ENCODE results near the gene DEPDC1B. TPM values are rescaled to one million over a fixed set of nuclear protein-coding genes. Genes with fewer than 3 reads are reported as not detected.
"Not testable (repeated sequence)": the region's sequence is repeated elsewhere in the genome, so short reads cannot be mapped to it uniquely, and the experiment has no call there.

The DEPDC1B gene
- total RNA-seq, 2 donors from 2014 or later: 0.37 to 0.67 TPM

- DNase-seq (ENCODE audit: low spot score): no peak
- intact Hi-C loops (cut with DNase I): loop anchor here in 1 of 2 donors (10.0 kb wide), 1 partner anchor 856 kb away; no protein-coding TSS in a partner anchor
Observed at GRCh38 chr5:60670749-60671148, 29.2 kb downstream of the DEPDC1B start.

GRCh38 chr5:60668686-60669304 is 31.2 kb downstream of the DEPDC1B start:
- no peak for DNase-seq (ENCODE audit: low spot score)
- intact Hi-C loops (cut with DNase I): loop anchor here in 1 of 2 donors (10.0 kb wide), 2 partner anchors 604 to 854 kb away; no protein-coding TSS in a partner anchor

GRCh38 chr5:60651872-60652620 is 47.9 kb downstream of the DEPDC1B start:
- no peak for DNase-seq (ENCODE audit: low spot score)
- intact Hi-C loops (cut with DNase I): no loop called here

DNA sequence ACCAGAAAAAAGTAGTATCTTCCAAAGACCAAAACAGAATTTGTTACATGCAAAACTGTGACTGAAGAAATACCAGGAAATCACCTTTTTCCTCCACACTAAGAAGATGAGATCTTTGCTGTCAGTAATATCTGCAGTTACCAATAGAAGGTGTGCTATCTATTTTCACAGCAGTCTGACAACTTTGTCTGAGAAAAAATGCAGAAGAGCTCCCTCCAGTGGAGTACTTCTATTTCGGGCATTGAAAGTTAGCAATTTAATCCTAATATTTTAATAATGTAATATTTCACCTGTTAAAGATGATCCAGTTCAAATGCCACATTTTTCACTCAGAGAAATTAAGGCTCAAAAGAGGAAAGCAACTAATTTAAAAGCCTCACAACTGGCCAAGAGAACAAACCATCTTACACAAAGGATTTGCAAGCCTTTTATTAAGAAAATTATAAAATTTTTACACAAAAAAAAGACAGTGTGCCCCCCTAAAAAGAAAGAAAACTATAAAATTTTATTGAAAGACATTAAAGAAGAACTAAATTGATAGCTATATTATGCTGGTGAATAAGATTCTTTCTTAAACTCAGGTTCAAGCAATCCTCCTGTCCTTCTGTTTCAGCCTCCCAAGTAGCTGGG is 50.6 kb downstream of the DEPDC1B start:
- DNase-seq (ENCODE audit: low spot score): no peak
- intact Hi-C loops (cut with DNase I): no loop called here

DNA sequence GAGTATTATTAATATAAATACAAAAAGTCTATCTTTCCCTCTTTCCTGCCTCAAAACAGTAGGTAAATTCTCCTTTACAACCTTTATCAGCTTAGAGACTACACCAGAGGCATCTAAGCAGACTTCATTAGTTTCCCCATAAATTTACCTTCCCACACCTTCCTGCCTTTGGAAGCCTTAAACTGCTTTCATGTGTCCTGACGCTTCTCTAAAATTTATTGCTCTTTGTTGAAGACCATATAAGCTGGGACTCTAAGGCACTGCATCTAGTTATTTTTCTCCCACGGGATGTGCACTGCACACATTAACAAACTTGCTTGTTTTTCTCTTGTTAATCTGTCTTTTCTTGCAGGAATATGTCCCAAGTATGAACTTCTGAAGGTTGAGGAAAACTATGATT is 51.8 kb downstream of the DEPDC1B start:
- no peak for DNase-seq (ENCODE audit: low spot score)
- intact Hi-C loops (cut with DNase I): no loop called here

- no peak for DNase-seq (ENCODE audit: low spot score)
- intact Hi-C loops (cut with DNase I): no loop called here
Observed at GRCh38 chr5:60640901-60641300, 59.1 kb downstream of the DEPDC1B start.

DNA sequence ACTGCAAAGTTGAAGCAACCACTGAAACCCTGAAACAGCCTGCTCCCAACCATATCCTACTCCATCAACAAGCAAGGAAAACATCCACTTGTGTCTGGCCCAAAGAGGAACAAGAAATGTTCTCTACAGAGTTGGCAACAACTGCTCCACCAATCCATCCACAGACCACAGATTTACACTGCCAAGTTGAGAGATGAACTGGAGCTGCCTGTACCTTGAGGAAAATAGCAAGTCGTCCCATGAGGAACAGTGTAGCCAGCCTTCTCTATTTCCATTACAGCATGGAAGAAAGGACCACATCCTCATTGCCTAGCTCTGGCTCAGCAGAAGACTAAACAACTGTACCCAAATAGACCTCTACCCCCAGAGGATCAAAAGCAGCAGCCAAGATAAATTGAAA is 60.4 kb downstream of the DEPDC1B start:
- no peak for DNase-seq (ENCODE audit: low spot score)
- intact Hi-C loops (cut with DNase I): no loop called here

GRCh38 chr5:60638300-60638699 is 61.7 kb downstream of the DEPDC1B start:
- DNase-seq (ENCODE audit: low spot score): no peak
- intact Hi-C loops (cut with DNase I): no loop called here

DNA sequence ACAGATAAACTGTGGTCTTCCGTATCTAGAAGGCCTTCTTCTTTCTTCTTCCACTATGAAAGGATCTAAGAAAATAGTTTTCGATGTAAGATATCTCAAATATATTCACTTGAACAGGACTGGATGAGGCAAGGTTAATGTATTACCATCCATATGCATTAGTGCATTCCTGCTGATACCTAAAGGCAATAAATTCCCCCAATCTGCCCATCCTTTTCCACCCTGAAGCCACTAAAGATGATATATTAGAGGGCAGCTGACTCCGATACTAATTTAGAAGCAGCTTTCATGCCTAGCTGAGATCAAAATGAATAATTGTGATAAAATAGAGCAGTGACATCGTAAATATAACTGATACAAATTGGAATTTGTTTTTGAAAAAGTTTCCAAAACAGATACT is 63.3 kb downstream of the DEPDC1B start:
- DNase-seq (ENCODE audit: low spot score): no peak
- intact Hi-C loops (cut with DNase I): no loop called here

DNA sequence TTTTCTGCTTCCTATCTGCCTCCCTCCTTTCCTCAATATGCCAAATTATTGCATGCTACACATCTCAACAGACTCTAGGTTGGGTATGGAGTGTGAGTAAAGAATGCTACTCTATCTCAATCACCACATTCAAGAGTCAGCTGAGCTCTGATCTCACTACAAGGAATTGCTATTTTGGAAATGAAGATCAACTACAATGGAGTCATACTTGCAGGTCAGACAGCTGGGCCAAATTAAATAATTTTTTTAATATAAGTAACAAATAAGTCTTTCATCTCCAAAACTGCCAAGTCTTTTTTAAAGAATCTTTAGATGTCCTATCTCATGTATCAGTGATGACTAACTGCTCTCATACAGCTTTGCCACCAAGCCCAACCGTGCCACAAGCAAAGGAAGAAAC is 64.0 kb downstream of the DEPDC1B start:
- intact Hi-C loops (cut with DNase I): no loop called here
- no peak for DNase-seq (ENCODE audit: low spot score)

GRCh38 chr5:60634051-60634450 is 65.9 kb downstream of the DEPDC1B start:
- intact Hi-C loops (cut with DNase I): no loop called here
- no peak for DNase-seq (ENCODE audit: low spot score)

DNA sequence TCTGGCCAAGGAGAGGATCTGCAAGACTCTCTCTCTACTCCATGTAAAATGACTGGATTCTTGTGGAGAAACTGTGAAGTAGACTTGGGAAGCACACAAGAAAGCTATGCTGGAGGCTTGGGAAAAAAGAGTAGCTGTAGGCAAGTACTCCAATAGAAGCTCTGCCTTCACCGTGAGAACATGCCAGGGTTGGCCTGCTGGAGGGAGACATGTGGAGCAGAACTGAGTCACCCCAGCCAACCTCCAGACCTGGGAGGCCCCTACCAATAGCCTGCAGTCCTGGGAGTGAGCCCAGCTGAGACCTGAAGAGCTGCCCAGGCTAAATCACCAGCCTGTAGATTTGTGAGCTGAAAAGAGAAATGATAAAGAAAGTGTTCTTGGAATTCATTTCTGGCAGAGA is 66.6 kb downstream of the DEPDC1B start:
- intact Hi-C loops (cut with DNase I): no loop called here
- DNase-seq (ENCODE audit: low spot score): no peak

DNA sequence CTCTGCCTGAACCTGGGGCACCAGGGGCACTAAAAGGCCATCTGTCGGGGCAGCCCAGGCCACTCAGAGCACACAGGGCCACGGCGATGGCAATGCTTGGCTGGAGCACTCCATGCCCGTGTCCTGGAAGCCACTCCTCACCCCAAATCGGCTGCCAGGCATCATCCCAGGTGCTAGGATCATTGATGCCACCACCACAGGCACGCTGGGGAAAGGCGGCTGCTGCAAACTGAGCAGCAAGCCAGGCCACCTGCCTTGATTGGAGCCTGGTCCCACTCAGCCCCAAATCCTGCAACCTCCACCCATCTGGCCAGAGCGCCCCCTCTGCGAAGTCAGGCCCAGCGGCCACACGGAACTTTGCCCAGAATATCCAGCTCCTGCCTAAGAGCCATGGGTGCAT is 67.8 kb downstream of the DEPDC1B start:
- DNase-seq (ENCODE audit: low spot score): no peak
- intact Hi-C loops (cut with DNase I): no loop called here

DNA sequence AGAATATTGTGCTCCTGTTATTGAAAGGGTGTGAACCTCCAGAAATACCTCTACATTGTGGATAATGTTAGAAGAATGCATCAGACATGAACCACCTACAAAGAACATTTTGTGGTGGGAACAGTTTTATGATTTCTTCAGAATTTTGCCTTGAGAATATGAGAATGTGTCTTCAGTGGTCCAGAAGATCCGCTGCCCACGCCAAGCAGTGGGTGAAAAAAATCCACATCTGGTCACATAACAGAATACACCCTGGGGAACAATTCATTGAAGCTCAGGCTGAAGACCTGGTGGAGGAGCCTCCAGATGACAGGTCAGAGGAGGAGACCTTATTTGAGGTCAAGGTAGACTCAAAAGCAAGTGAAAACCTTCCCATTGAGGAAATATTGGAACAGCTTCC is 69.1 kb downstream of the DEPDC1B start:
- intact Hi-C loops (cut with DNase I): no loop called here
- no peak for DNase-seq (ENCODE audit: low spot score)

- intact Hi-C loops (cut with DNase I): no loop called here
- DNase-seq (ENCODE audit: low spot score): no peak
Observed at GRCh38 chr5:60630179-60630578, 69.8 kb downstream of the DEPDC1B start.

- DNase-seq (ENCODE audit: low spot score); intact Hi-C loops (cut with DNase I): not testable (repeated sequence)
Observed at GRCh38 chr5:60624875-60625274, 75.1 kb downstream of the DEPDC1B start.

DNA sequence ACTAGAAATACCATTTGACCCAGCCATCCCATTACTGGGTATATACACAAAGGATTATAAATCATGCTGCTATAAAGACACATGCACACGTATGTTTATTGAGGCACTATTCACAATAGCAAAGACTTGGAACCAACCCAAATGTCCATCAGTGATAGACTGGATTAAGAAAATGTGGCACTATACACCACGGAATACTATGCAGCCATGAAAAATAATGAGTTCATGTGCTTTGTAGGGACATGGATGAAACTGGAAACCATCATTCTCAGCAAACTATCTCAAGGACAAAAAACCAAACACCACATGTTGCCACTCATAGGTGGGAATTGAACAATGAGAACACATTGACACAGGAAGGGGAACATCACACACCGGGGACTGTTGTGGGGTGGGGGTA is 79.2 kb downstream of the DEPDC1B start:
- DNase-seq (ENCODE audit: low spot score); intact Hi-C loops (cut with DNase I): not testable (repeated sequence)

DNA sequence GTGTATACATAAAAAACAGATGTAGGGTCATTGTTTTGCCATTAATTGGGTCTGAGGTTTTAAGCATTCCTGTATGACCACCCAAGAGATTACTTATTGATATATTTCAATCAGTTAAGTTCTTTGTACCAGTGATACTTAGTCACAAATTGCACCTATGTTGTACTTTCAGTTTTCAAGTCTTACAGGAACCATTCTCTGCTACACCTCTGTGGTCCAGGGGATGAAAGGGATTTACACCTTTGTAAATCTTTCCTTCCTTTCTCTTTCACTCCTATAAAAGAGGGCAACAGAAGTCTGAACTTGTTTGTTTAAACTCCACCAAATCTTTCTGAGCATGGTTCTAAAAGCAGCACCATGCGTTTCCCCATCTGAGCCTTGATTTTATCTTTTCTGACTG is 86.1 kb downstream of the DEPDC1B start:
- intact Hi-C loops (cut with DNase I): no loop called here
- DNase-seq (ENCODE audit: low spot score): no peak

DNA sequence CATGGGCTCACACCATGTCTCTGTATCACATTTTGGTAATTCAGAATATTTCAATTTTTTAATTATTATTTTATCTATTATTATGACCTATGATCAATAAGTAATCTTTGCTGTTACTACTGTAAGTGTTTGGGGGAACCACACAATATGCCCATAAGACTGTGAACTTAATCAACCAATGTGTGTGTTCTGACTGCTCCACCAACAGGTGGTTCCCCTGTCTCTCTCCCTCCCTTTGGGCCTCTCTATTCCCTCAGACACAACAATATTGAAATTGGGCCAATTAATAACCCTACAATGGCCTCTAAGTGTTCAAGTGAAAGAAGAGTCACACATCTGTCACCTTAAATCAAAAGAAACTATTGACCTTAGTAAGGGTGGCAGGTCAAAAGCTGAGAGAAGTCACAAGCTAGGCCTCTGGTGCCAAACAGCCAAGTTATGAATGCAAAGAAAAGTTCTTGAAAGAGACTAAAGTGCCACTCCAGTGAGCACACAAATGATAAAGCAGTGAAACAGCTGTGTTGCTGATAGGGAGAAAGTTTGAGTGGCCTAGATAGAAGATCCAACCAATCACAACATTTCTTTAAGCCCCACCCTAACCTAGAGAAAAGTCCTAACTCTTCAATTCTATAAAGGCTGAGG is 88.7 kb downstream of the DEPDC1B start:
- DNase-seq (ENCODE audit: low spot score): no peak
- intact Hi-C loops (cut with DNase I): no loop called here

DNA sequence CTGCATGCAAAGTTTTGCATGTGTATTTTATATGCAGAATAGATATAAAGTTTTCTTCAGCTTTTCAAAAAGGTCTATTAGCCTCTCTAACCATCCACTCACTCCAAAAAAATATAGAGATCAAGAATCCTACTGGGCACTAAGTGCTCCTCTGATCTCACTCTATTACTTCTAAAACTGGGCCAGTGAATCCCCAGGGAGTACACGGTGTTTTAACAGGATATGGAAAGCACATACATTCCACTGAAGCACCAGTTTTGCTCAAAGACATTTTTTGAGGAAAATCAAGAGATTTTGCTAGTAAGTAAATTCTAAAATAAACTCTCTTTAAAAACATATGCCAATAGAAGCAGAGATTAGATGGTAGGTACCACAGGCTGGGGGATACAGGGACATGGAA is 95.2 kb downstream of the DEPDC1B start:
- intact Hi-C loops (cut with DNase I): no loop called here
- no peak for DNase-seq (ENCODE audit: low spot score)
